Measurements from ENCODE around the gene UROS. TPM values are rescaled to one million over a fixed set of nuclear protein-coding genes. Genes with fewer than 3 reads are reported as not detected.

Gene UROS
- polyA plus RNA-seq, 4 donors: 44.4 to 63.2 (median 58.4) TPM

- DNase-seq (ENCODE audit: low read depth in 4 of 4, low spot score in 3 of 4): no peak
Measured at GRCh38 chr10:125769175-125769574, 53.9 kb downstream of the UROS start.

DNA sequence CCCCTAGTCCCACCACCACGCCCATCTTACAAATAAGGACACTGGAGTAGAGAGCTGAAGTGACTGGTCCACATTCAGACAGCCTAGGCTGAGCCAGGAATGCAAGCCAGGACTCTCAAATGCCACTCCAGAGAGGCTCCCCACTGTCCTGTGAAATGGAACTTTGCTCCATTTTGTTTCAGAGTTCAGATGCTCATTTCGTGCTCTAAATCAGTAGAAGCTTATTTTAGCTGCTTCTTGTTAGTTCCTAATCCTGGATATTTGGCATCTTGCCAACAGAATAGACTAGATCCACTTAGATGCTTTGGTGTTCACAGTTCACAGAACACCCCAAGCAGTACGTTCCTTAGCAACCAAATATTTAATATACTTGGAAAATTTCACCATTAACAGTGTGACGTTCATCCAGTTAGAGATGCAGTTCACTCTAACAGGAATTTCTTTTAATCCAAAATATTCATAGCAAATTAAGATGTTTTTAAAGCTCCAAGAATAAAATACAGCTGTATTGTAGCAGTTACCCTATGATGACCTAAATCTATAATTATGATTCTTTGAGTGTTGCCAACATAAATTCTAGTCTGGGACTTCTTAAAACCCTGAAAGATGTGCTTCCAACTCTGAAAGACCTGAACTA is 54.7 kb downstream of the UROS start:
- DNase-seq (ENCODE audit: low read depth in 4 of 4, low spot score in 3 of 4): peak in 2 of 4 donors; percentile 36 to 47

DNA sequence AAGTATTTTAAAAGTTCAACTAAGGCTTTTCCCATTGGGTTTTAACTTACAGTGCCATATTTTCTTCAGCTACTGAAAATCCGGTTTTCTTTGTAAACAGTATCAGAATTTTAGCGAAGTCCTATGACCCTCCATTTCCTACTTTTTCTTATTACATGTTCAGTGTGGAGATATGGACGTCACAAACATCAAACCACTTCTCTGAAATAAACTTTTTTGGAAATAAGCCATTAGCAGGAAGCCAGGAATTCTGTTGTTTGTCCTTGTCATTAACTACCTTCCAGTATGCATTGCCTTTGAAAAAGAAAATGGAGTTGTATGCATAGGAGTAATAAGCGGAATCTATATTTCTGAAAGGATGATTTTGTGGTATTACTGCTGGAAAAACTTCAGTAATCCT is 56.5 kb downstream of the UROS start:
- DNase-seq (ENCODE audit: low read depth in 4 of 4, low spot score in 3 of 4): no peak

GRCh38 chr10:125765835-125766234 is 57.2 kb downstream of the UROS start:
- no peak for DNase-seq (ENCODE audit: low read depth in 4 of 4, low spot score in 3 of 4)

DNA sequence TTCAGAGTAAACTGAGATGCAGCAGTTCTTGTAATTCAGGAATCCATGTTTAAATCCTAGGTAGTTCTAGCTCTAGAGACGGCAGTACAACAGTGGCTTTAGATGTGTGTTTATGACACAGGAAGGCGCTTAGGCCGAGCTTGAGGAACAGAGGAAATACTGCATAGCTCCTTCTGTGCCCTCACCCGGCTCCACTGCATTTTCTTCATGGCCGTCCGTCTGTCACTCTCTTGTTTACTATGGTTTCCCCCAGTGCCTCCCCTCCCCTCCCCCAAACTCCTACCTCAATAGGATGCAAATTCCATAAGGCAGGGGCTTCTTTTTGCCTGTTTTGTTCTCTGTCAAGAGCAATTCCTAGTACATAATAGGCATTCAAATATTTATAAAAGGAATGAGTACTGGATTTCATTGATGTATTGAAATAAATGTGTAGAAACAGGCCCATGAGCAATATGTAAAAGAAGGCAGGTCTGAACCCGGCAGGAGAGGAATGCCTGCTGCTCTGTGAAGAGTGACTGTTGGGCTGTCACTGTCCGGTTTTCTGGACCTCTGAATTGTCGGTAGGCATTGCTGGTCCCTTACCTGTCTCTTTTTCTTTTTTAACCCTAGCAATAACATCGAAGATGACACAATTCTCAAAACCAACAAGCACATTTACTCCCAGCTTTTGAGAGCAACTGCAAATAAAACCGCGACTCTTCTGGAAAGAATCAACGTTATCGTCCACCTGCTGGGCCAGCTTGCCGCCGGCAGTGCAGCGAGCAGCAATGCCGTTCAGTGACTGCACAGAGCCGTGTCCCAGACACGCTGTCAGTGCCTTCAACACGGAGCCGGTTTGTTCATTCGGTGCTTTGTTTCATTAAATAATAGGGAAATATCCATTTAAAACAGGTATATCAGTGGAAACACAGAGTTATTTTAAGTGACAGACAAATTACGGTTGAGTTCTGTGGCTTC is 60.1 kb downstream of the UROS start:
- DNase-seq (ENCODE audit: low read depth in 4 of 4, low spot score in 3 of 4): no peak

DNA sequence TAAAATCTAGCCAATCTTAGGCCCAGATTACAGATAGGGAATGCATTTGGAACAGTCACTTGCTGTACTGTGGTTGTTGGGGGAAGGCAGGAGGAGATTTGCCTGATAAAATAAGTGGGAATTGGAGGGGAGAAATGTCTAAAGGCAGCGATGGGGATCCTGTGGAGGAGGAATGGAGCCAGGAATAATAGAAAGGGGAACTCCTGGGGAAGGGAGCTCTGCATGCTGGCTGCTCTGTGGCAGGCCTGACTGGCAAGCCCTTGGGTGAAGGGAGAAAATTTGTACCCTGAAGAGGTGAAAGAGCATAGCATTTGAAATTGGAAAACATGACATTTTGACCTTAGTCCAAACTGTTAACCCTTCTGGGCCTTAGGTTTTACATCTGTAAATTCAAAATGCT is 61.1 kb downstream of the UROS start:
- DNase-seq (ENCODE audit: low read depth in 4 of 4, low spot score in 3 of 4): no peak

DNA sequence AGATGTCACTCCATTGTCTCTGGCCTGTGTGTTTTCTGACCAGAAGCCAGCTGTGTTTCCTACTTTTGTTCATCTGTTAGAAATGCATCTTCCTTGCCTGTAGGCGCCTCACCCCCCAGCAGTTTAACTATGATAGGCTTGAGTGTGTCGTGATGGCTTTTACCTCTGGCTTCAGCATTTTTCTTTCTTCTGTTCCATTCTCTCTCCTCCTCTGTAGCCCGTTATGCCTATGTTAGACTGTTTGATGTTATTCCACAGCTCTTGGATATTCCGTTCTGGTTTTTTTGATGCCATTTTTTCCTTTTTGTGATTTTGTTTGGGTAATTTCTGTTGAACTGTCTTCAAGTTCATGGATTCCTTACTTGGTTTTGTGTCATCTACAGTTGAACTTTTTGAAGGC is 65.3 kb downstream of the UROS start:
- DNase-seq (ENCODE audit: low read depth in 4 of 4, low spot score in 3 of 4): no peak

GRCh38 chr10:125756853-125757487 is 66.1 kb downstream of the UROS start:
- DNase-seq (ENCODE audit: low read depth in 4 of 4, low spot score in 3 of 4): no peak

DNA sequence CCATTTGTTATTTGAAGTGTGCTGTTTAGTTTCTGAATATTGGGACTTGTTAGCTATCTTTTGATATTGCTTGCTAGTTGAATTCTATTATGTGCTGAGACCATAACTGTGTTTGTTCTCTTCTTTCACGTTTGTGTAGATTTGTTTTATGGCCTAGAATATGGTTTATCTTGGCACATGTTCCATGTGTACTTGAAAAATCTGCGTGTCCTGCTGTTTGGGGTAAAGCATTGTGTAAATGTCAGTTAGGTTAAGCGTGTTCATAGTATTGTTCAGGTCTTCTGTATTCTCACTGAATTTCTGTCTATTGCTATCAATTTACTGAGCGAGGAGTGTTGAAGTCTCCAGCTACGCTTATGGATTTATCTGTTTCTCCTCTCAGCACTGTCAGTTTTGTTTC is 66.9 kb downstream of the UROS start:
- no peak for DNase-seq (ENCODE audit: low read depth in 4 of 4, low spot score in 3 of 4)

DNA sequence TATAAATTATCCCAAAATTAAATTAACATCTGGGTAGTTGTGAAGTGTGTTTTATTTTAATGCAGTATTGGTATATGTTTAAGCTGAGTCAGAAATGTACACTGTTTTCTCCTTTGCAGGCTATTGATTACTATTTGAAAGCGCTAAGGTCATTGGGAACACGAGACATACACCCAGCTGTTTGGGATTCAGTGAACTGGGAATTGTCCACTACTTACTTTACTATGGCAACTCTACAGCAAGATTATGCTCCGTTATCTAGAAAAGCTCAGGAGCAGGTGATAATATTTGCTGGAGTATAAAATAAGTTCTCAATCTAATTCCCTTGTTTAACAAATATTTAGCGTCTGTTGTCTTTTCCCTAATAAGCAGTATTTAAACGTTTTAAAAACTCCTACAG is 75.6 kb downstream of the UROS start:
- no peak for DNase-seq (ENCODE audit: low read depth in 4 of 4, low spot score in 3 of 4)

DNA sequence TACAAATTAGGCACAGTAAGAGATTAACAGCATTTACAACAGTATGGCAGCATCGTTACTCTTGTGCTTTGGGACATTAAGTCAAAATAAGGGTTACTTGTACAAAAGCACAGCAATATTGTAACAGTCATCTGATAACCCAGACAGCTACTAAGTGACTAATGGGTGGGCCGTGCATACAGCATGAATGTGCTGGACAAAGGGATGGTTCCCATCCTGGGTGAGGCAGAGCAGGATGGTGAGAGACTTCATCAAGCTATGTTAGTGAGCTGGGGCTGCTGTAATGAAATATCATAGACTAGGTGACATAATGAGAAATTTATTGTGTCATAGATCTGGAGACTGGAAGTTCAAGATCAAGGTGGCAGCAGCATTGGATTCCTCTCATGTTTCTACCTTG is 78.1 kb downstream of the UROS start:
- DNase-seq (ENCODE audit: low read depth in 4 of 4, low spot score in 3 of 4): no peak

DNA sequence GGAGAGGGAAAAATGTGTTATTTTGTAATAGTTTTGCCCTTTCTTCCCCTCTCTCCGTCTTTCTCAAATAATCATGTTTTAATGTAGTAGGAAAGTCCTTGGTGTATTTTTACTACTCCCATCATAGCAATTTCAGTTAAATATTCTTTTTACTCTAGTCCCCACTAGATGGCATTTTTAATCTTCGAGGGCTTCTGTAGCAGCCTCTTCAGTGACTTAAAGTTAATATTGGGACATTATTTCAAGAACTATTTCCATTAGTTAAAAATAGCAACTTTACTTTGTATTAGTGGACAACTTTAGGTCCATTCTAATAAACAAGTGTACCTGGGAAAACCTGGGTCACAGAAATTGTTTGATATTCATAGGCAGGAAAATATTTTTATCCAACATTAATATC is 80.6 kb downstream of the UROS start:
- DNase-seq (ENCODE audit: low read depth in 4 of 4, low spot score in 3 of 4): no peak

GRCh38 chr10:125739994-125740679 is 82.9 kb downstream of the UROS start:
- DNase-seq (ENCODE audit: low read depth in 4 of 4, low spot score in 3 of 4): no peak

Other genes with a start within 250 kb of the UROS start
- not detected for gene TEX36, start 140.1 kb downstream of the UROS start, polyA plus RNA-seq (ENCODE audit: insufficient read length in 4 of 4)
- gene EDRF1, start 103.5 kb downstream of the UROS start, polyA plus RNA-seq (ENCODE audit: insufficient read length in 4 of 4): 10 to 100 TPM; 33.8 to 47.7 (median 36.1) TPM
- gene MMP21, start 47.4 kb downstream of the UROS start, polyA plus RNA-seq (ENCODE audit: insufficient read length in 4 of 4): under 1 TPM; 0.24 to 0.49 (median 0.36) TPM
- gene BCCIP, start 288 bp upstream of the UROS start, polyA plus RNA-seq (ENCODE audit: insufficient read length in 4 of 4): 100 to 1,000 TPM in 1 of 4 donors, 10 to 100 TPM in 3; 67.5 to 113 (median 90.5) TPM
- gene DHX32, start 58.0 kb upstream of the UROS start, polyA plus RNA-seq (ENCODE audit: insufficient read length in 4 of 4): 10 to 100 TPM; 15.8 to 26.8 (median 22.5) TPM
- gene FANK1, start 73.3 kb upstream of the UROS start, polyA plus RNA-seq (ENCODE audit: insufficient read length in 4 of 4): 10 to 100 TPM in 1 of 4 donors, 1 to 10 TPM in 3; 2.5 to 11.4 (median 8.3) TPM

Data from left renal pelvis (tissue), 4 donors.